ENCODE data around the gene NKD2.

- TF ChIP-seq, protein P1, sequence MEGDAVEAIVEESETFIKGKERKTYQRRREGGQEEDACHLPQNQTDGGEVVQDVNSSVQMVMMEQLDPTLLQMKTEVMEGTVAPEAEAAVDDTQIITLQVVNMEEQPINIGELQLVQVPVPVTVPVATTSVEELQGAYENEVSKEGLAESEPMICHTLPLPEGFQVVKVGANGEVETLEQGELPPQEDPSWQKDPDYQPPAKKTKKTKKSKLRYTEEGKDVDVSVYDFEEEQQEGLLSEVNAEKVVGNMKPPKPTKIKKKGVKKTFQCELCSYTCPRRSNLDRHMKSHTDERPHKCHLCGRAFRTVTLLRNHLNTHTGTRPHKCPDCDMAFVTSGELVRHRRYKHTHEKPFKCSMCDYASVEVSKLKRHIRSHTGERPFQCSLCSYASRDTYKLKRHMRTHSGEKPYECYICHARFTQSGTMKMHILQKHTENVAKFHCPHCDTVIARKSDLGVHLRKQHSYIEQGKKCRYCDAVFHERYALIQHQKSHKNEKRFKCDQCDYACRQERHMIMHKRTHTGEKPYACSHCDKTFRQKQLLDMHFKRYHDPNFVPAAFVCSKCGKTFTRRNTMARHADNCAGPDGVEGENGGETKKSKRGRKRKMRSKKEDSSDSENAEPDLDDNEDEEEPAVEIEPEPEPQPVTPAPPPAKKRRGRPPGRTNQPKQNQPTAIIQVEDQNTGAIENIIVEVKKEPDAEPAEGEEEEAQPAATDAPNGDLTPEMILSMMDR (conservative IDR thresholded peaks at IDR 0.05) = no peak
- TF ChIP-seq EZH2 (IDR thresholded peaks at IDR 0.05; ENCODE audit: low read depth) = 0 out of 2 replicates have a peak, but pooled peaks have one; percentile 66
Observed at GRCh38 chr5:1026700-1027621, 18.4 kb downstream of the NKD2 start.
